ENCODE data around the gene GJA8. TPM values are rescaled to one million over a fixed set of nuclear protein-coding genes. Genes with fewer than 3 reads are reported as not detected.

GJA8 gene
- total RNA-seq, 2 donors from 2014 or later: not detected

Other genes with a start within 250 kb of the GJA8 start
- gene ACP6, start 232.3 kb upstream of the GJA8 start, total RNA-seq: 10 to 100 TPM in 1 of 2 donors, 1 to 10 TPM in 1; 6.1 to 10.6 TPM
- 100 to 1,000 TPM; 114 to 126 TPM for gene GJA5, start 142.2 kb upstream of the GJA8 start, total RNA-seq
- 1 to 10 TPM; 7.5 to 9.2 TPM for gene GPR89B, start 25.6 kb downstream of the GJA8 start, total RNA-seq
- 1 to 10 TPM; 1.9 to 2.2 TPM for gene NBPF11, start 249.5 kb downstream of the GJA8 start, total RNA-seq